Measurements from ENCODE around the gene RGL3.
"Not testable (repeated sequence)": the region's sequence is repeated elsewhere in the genome, so short reads cannot be mapped to it uniquely, and the experiment has no call there.

The RGL3 gene

DNA sequence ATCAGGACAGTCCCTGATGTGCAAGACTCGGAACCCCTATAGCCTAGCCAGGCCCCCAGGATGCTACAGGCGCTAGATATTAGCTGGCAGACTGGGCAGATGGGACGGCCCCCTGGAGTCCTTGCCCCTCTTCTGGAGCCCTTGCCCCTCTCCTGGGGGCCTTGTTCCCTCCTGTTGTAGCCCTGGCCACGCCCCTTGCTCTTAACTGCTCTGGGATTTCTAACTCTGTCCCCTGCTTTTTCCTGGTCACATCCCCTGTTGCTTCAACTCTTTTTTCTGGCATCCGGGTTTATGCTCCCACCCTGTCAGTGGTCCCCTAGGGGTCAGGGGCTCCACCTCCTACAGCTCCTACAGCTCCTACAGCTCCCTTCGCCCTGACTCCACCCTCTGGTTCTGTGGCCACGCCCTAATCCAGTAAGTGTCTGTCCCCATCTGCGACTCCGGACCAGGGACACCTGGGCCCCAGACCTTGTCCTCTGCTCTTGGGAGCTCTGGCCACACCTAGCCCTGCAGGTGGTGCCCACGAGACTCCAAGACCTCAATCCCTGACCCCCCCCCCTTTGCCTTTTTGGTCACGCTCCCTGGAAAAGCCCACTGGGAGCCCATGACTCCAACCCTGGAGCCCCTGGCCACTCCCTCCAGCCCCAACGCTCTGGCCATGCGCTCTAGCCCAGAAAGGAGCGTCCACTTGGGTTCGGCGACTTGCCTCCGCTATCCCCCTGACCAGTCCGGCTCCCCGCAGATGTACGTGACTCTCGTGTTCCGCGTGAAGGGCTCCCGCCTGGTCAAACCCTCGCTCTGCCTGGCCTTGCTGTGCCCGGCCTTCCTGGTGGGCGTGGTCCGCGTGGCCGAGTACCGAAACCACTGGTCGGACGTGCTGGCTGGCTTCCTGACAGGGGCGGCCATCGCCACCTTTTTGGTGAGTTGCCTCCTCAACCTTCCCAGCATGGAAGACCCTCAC is 57.1 kb downstream of the RGL3 start:
- FAIRE-seq (no peak), DNase-seq (ENCODE audit: insufficient read length) (no peak)
- TF ChIP-seq POLR2A (IDR thresholded peaks at IDR 0.05; ENCODE audit: low read depth, low read length) (no peak), POLR2AphosphoS5 (IDR thresholded peaks at IDR 0.05; ENCODE audit: low read depth, low read length) (no peak), TAF1 (IDR thresholded peaks at IDR 0.05; ENCODE audit: borderline replicate concordance, low read depth, low read length) (no peak)

- FAIRE-seq (no peak), DNase-seq (ENCODE audit: insufficient read length) (no peak)
- TF ChIP-seq TAF1 (IDR thresholded peaks at IDR 0.05; ENCODE audit: borderline replicate concordance, low read depth, low read length) (no peak), POLR2AphosphoS5 (IDR thresholded peaks at IDR 0.05; ENCODE audit: low read depth, low read length) (no peak), POLR2A (IDR thresholded peaks at IDR 0.05; ENCODE audit: low read depth, low read length) (no peak)
Observed at GRCh38 chr19:11361037-11361770, 57.9 kb downstream of the RGL3 start.

- DNase-seq (ENCODE audit: insufficient read length) (no peak), FAIRE-seq (no peak)
- TF ChIP-seq POLR2AphosphoS5 (IDR thresholded peaks at IDR 0.05; ENCODE audit: low read depth, low read length), result no peak
- no peak for TF ChIP-seq POLR2A (IDR thresholded peaks at IDR 0.05; ENCODE audit: low read depth, low read length)
- no peak for TF ChIP-seq TAF1 (IDR thresholded peaks at IDR 0.05; ENCODE audit: borderline replicate concordance, low read depth, low read length)
Observed at GRCh38 chr19:11359421-11359820, 59.7 kb downstream of the RGL3 start.

GRCh38 chr19:11356676-11357550 is 62.2 kb downstream of the RGL3 start:
- DNase-seq (ENCODE audit: insufficient read length), result no peak
- FAIRE-seq, result no peak
- TF ChIP-seq TAF1 (IDR thresholded peaks at IDR 0.05; ENCODE audit: borderline replicate concordance, low read depth, low read length), result no peak
- TF ChIP-seq POLR2AphosphoS5 (IDR thresholded peaks at IDR 0.05; ENCODE audit: low read depth, low read length), result no peak
- TF ChIP-seq POLR2A (IDR thresholded peaks at IDR 0.05; ENCODE audit: low read depth, low read length), result no peak

DNA sequence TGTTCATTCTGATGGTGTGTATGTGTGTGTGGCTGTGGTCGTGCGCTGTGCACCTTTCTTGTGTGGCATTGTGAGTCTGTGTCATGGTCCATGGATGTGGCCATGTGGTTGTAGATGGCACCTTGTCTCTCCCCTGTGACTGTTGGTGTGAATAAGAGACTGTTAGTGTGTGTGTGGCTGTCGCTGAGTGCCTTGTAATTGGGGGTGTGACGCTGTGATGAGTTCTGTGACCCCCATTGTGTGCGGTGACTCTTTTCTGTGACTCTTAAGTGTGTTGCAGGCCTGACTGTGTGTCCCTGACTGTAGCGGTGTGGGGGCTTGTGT is 63.1 kb downstream of the RGL3 start:
- peak; percentile 73 for FAIRE-seq
- no peak for DNase-seq (ENCODE audit: insufficient read length)
- no peak for TF ChIP-seq TAF1 (IDR thresholded peaks at IDR 0.05; ENCODE audit: borderline replicate concordance, low read depth, low read length)
- no peak for TF ChIP-seq POLR2AphosphoS5 (IDR thresholded peaks at IDR 0.05; ENCODE audit: low read depth, low read length)
- TF ChIP-seq POLR2A (IDR thresholded peaks at IDR 0.05; ENCODE audit: low read depth, low read length), result no peak

DNA sequence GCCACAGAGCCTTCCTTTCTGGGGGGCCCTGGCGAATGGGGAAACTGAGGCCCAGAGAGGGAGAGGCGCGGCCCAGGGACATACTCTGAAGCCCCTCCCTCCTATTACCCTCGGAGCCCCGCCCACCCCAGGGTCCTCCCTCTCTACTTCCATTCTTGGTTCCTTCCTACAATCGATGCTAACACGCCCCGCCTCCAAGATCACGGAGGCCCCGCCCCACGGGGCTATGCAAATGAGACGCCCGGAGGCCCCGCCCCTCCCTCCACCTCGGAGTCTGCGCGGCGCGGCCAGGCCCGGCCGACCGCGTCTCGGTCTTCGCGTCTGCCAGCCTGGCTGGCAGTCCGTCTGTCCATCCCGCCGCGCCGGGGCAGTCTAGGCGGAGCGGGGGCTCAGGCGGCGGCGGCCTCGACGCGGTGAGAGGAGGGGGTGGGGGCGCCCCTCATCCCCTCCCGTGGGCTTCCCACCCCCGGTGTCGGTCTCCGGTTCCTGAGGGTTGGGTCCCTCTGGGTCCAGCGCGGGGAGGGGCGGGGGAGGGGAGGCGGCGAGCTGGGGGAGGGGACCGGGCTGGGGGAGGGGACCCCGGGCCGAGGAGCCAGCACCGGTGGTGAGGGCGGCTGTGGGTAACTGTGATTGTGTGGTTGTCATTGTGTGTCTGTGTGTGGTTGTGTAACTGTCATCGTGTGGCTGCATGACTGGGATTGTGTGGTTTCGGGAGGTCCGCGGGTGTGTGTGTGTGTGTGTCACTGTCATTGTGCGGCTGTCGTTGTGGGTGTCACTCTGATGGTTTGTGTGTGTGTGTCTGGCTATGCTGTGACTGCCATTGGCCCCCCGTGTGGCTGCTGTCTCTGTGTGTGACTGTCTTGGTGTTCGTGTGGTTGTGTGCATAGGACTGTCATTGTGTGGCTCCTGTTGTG is 63.7 kb downstream of the RGL3 start, which contains the start of gene PLPPR2:
PLPPR2 (plus strand) TSS at position 273 of the 914 bp plus-strand sequence. CDS start 2,242 bp downstream, outside the sequence.
- peak; percentile 81 for FAIRE-seq
- TF ChIP-seq POLR2AphosphoS5 (IDR thresholded peaks at IDR 0.05; ENCODE audit: low read depth, low read length) (no peak), TAF1 (IDR thresholded peaks at IDR 0.05; ENCODE audit: borderline replicate concordance, low read depth, low read length) (no peak), POLR2A (IDR thresholded peaks at IDR 0.05; ENCODE audit: low read depth, low read length) (no peak)
- DNase-seq (ENCODE audit: insufficient read length), result peak; percentile 89

DNA sequence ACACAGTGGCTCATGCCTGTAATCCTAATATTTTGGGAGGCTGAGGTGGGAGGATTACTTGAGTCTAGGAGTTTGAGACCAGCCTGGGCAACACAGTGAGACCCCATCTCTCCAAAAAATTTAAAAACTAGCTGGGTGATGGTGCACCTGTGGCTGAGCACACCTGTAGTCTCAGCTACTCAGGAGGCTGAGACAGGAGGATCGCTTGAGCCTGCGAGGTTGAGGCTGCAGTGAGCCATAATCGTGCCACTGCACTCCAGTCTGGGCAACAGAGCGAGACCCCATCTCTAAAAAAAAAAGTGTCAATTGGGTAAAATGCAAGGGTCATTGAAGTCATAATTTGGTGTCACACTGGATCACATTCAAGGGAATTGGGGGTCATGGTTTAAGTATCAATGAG is 65.0 kb downstream of the RGL3 start:
- DNase-seq (ENCODE audit: insufficient read length), result not testable (repeated sequence)

GRCh38 chr19:11349171-11349570 is 69.9 kb downstream of the RGL3 start:
- FAIRE-seq (no peak), DNase-seq (ENCODE audit: insufficient read length) (no peak)
- TF ChIP-seq TAF1 (IDR thresholded peaks at IDR 0.05; ENCODE audit: borderline replicate concordance, low read depth, low read length), result no peak
- TF ChIP-seq POLR2AphosphoS5 (IDR thresholded peaks at IDR 0.05; ENCODE audit: low read depth, low read length), result no peak
- no peak for TF ChIP-seq POLR2A (IDR thresholded peaks at IDR 0.05; ENCODE audit: low read depth, low read length)

More for the DNA sequence above, 65.0 kb downstream of the RGL3 start:
- FAIRE-seq, result not testable (repeated sequence)

DNA sequence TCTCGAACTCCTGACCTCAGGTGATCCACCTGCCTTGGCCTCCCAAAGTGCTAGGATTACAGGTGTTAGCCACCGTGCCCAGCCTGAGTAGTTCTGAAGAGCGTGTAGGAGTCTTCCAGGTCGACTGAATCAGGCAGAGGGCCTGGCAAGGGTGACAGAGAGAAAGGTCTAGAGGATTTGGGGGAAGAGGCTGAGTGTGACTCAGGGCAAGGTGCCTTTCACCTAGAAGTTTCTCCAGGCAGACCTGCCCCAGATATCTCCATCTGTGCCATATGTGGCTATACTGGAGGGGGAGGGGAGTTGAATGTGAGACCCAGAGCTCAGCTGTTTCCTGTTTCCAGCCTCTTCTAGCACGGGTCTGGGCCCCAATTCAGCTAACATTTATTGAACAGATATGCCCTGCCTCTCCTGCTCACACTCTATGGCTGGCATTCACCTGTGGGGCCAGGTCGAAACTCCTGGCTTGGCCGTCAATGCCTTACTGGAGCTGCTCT is 71.5 kb downstream of the RGL3 start:
- TF ChIP-seq TAF1 (IDR thresholded peaks at IDR 0.05; ENCODE audit: borderline replicate concordance, low read depth, low read length) (no peak), POLR2AphosphoS5 (IDR thresholded peaks at IDR 0.05; ENCODE audit: low read depth, low read length) (no peak), POLR2A (IDR thresholded peaks at IDR 0.05; ENCODE audit: low read depth, low read length) (no peak)
- no peak for DNase-seq (ENCODE audit: insufficient read length)
- FAIRE-seq, result no peak
